DOHH2 (cell line): ENCODE data around the gene ETV4.

Experiments used
- EZH2phosphoT487 ChIP-seq: fragments of 200-600 bp; sonication (generic); IDR thresholded peaks from 2 replicates; pipeline ENCODE4 v1.6.1; 2017; ENCODE audit warnings: borderline replicate concordance, mild to moderate bottlenecking, antibody characterized with exemption, low read length, moderate library complexity, mixed read lengths
- TF ChIP-seq, protein P1 (sequence below): fragments of 200-600 bp; sonication (generic); IDR thresholded peaks from one replicate; pipeline ENCODE4 v1.5.1; 2014; ENCODE audit warnings: antibody characterized with exemption, mild to moderate bottlenecking, low read depth, low read length; ENCODE audit not compliant: poor library complexity, severe bottlenecking

DNA sequence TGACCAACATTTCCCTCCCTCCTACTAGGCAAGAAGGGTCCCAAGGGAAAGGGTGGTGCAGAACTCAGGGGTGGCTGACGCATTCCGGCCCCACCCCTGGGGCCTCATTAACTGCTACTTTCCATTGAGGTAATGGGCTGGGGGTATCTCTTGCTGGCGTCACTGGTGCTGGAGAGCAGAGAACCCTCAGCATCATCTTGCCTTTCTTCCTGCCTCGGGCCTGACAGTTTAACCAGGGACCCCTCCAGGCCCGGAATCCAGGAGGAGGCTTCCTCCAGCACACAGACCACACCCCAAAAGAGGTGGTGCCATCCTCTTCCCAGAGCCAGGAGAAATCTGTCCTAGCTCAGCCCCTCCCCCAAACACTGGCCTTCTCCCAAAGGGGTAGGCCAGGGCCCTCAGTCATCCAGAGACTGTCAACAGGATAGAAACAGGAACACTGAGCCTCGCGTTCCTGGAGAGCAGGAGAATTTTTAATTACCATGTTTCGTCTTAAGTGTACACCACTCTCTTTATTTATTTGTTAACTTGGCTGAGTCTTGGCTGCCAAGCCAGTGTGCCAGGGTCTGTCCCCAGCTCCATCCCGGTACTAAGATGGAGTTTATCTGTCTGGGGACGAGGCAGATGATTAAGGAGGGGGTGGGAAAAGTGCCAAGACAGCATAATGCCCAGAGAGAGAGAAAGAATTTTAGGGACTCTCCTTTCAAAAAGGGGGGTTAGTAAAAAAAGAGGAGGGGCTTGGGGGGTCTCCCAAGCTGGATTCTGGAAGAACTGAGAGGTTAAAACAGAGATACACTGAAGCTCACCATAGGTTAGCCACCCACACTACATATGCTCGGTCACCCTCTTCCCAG is 5.1 kb downstream of the ETV4 start:
- TF ChIP-seq, protein P1, sequence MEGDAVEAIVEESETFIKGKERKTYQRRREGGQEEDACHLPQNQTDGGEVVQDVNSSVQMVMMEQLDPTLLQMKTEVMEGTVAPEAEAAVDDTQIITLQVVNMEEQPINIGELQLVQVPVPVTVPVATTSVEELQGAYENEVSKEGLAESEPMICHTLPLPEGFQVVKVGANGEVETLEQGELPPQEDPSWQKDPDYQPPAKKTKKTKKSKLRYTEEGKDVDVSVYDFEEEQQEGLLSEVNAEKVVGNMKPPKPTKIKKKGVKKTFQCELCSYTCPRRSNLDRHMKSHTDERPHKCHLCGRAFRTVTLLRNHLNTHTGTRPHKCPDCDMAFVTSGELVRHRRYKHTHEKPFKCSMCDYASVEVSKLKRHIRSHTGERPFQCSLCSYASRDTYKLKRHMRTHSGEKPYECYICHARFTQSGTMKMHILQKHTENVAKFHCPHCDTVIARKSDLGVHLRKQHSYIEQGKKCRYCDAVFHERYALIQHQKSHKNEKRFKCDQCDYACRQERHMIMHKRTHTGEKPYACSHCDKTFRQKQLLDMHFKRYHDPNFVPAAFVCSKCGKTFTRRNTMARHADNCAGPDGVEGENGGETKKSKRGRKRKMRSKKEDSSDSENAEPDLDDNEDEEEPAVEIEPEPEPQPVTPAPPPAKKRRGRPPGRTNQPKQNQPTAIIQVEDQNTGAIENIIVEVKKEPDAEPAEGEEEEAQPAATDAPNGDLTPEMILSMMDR: no peak
- TF ChIP-seq EZH2phosphoT487: no peak
